RKO (cell line): Measurements from ENCODE around the gene SATB1.

Experiments used
- DNase-seq: peaks from one replicate; pipeline ENCODE4 v3.0.0-alpha.2; 2016; ENCODE audit warnings: low spot score

The SATB1 gene

GRCh38 chr3:18401300-18401961, 23.7 kb downstream of the SATB1 start:
- no peak for DNase-seq

- no peak for DNase-seq
Measured at GRCh38 chr3:18398448-18398847, 26.7 kb downstream of the SATB1 start.

- no peak for DNase-seq
Measured at GRCh38 chr3:18396428-18396827, 28.7 kb downstream of the SATB1 start.

- no peak for DNase-seq
Measured at GRCh38 chr3:18394384-18394995, 30.6 kb downstream of the SATB1 start.

- DNase-seq: peak; percentile 16
Measured at GRCh38 chr3:18393906-18394305, 31.2 kb downstream of the SATB1 start.

- DNase-seq: no peak
Measured at GRCh38 chr3:18390024-18390660, 35.0 kb downstream of the SATB1 start.

GRCh38 chr3:18389108-18389733, 35.9 kb downstream of the SATB1 start:
- DNase-seq: peak; percentile 28

- DNase-seq: no peak
Measured at GRCh38 chr3:18386274-18386890, 38.8 kb downstream of the SATB1 start.

GRCh38 chr3:18385706-18386105, 39.4 kb downstream of the SATB1 start:
- DNase-seq: no peak

GRCh38 chr3:18382760-18383369, 42.3 kb downstream of the SATB1 start:
- no peak for DNase-seq

- no peak for DNase-seq
Measured at GRCh38 chr3:18379647-18380046, 45.5 kb downstream of the SATB1 start.

GRCh38 chr3:18378218-18378617, 46.9 kb downstream of the SATB1 start:
- DNase-seq: no peak

- DNase-seq: no peak
Measured at GRCh38 chr3:18376682-18377081, 48.5 kb downstream of the SATB1 start.

- DNase-seq: no peak
Measured at GRCh38 chr3:18372786-18373405, 52.2 kb downstream of the SATB1 start.

- DNase-seq: no peak
Measured at GRCh38 chr3:18370672-18371071, 54.5 kb downstream of the SATB1 start.

GRCh38 chr3:18369551-18370185, 55.5 kb downstream of the SATB1 start:
- DNase-seq: no peak

GRCh38 chr3:18366258-18366657, 58.9 kb downstream of the SATB1 start:
- DNase-seq: no peak

- DNase-seq: no peak
Measured at GRCh38 chr3:18363338-18363737, 61.8 kb downstream of the SATB1 start.

GRCh38 chr3:18357747-18358146, 67.4 kb downstream of the SATB1 start:
- DNase-seq: no peak

- no peak for DNase-seq
Measured at GRCh38 chr3:18355832-18356231, 69.3 kb downstream of the SATB1 start.

GRCh38 chr3:18354701-18355100, 70.4 kb downstream of the SATB1 start:
- no peak for DNase-seq
